Testis (tissue), 2 donors: ENCODE measurements around the gene RASA4.
"Not testable (repeated sequence)": the region's sequence is repeated elsewhere in the genome, so short reads cannot be mapped to it uniquely, and the experiment has no call there.

Experiments
- CTCF ChIP-seq, 3 experiments: fragments of 450-650 bp in 2 of 3; fragments of 200-600 bp in 1 of 3; sonication (generic) in 1 of 3; IDR thresholded peaks; one replicate each; pipeline ENCODE4 v1.5.1; 2016 to 2019; ENCODE audit warnings: antibody characterized with exemption in 3 of 3, mild to moderate bottlenecking in 2 of 3, moderate library complexity in 1 of 3
- POLR2A ChIP-seq: fragments of 450-650 bp; IDR thresholded peaks from one replicate; pipeline ENCODE4 v1.6.1; 2017; ENCODE audit warnings: antibody characterized with exemption, mild to moderate bottlenecking, moderate library complexity

- not testable (repeated sequence) for TF ChIP-seq CTCF (IDR thresholded peaks at IDR 0.05); POLR2A
Measured at GRCh38 chr7:102638848-102639247, 22.3 kb upstream of the RASA4 start.
